H1 (cell line): ENCODE data around the gene ADK. TPM values are rescaled to one million over a fixed set of nuclear protein-coding genes. Genes with fewer than 3 reads are reported as not detected.

Source experiments
- polyA plus RNA-seq, 7 experiments: library from polyadenylated mRNA; depleted of rRNA in 3 of 7; stranded (reverse) in 5 of 7; unstranded in 2 of 7; fragments of >200 nt in 5 of 7; fragments of 200-250 nt in 2 of 7; gene quantifications; 1 replicate in 5 of 7; 2 replicates in 1 of 7; 4 replicates in 1 of 7; pipeline versions ENCODE4 v1.2.1 to v1.2.3, GENCODE V29; 2011 to 2013; ENCODE audit warnings: missing spikeins in 2 of 7, mixed read lengths in 2 of 7
- total RNA-seq: library from RNA; stranded (reverse); fragmentation: NEBNext Ultra II Directional; extraction: Animal tissue kit (Norgen Biotek cat#: 25700); gene quantifications from 2 replicates; pipeline ENCODE4 v1.2.1, GENCODE V29; 2021
- TF ChIP-seq, protein P1 (sequence below): fragments of 300-600 bp; sonication (generic); IDR thresholded peaks from 2 replicates; pipeline ENCODE4 v1.7.1; 2012; ENCODE audit warnings: low read length, moderate library complexity, mild to moderate bottlenecking, inconsistent platforms; ENCODE audit not compliant: insufficient replicate concordance

ADK gene
- total and polyA plus RNA-seq, 2 of the 8 experiments (the other 6 are each of a cell fraction or from before 2014, with no cell fraction given) = 12.3 to 42.4 TPM

GRCh38 chr10:74344306-74344705, 193.3 kb downstream of the ADK start (continued):
- TF ChIP-seq, protein P1, sequence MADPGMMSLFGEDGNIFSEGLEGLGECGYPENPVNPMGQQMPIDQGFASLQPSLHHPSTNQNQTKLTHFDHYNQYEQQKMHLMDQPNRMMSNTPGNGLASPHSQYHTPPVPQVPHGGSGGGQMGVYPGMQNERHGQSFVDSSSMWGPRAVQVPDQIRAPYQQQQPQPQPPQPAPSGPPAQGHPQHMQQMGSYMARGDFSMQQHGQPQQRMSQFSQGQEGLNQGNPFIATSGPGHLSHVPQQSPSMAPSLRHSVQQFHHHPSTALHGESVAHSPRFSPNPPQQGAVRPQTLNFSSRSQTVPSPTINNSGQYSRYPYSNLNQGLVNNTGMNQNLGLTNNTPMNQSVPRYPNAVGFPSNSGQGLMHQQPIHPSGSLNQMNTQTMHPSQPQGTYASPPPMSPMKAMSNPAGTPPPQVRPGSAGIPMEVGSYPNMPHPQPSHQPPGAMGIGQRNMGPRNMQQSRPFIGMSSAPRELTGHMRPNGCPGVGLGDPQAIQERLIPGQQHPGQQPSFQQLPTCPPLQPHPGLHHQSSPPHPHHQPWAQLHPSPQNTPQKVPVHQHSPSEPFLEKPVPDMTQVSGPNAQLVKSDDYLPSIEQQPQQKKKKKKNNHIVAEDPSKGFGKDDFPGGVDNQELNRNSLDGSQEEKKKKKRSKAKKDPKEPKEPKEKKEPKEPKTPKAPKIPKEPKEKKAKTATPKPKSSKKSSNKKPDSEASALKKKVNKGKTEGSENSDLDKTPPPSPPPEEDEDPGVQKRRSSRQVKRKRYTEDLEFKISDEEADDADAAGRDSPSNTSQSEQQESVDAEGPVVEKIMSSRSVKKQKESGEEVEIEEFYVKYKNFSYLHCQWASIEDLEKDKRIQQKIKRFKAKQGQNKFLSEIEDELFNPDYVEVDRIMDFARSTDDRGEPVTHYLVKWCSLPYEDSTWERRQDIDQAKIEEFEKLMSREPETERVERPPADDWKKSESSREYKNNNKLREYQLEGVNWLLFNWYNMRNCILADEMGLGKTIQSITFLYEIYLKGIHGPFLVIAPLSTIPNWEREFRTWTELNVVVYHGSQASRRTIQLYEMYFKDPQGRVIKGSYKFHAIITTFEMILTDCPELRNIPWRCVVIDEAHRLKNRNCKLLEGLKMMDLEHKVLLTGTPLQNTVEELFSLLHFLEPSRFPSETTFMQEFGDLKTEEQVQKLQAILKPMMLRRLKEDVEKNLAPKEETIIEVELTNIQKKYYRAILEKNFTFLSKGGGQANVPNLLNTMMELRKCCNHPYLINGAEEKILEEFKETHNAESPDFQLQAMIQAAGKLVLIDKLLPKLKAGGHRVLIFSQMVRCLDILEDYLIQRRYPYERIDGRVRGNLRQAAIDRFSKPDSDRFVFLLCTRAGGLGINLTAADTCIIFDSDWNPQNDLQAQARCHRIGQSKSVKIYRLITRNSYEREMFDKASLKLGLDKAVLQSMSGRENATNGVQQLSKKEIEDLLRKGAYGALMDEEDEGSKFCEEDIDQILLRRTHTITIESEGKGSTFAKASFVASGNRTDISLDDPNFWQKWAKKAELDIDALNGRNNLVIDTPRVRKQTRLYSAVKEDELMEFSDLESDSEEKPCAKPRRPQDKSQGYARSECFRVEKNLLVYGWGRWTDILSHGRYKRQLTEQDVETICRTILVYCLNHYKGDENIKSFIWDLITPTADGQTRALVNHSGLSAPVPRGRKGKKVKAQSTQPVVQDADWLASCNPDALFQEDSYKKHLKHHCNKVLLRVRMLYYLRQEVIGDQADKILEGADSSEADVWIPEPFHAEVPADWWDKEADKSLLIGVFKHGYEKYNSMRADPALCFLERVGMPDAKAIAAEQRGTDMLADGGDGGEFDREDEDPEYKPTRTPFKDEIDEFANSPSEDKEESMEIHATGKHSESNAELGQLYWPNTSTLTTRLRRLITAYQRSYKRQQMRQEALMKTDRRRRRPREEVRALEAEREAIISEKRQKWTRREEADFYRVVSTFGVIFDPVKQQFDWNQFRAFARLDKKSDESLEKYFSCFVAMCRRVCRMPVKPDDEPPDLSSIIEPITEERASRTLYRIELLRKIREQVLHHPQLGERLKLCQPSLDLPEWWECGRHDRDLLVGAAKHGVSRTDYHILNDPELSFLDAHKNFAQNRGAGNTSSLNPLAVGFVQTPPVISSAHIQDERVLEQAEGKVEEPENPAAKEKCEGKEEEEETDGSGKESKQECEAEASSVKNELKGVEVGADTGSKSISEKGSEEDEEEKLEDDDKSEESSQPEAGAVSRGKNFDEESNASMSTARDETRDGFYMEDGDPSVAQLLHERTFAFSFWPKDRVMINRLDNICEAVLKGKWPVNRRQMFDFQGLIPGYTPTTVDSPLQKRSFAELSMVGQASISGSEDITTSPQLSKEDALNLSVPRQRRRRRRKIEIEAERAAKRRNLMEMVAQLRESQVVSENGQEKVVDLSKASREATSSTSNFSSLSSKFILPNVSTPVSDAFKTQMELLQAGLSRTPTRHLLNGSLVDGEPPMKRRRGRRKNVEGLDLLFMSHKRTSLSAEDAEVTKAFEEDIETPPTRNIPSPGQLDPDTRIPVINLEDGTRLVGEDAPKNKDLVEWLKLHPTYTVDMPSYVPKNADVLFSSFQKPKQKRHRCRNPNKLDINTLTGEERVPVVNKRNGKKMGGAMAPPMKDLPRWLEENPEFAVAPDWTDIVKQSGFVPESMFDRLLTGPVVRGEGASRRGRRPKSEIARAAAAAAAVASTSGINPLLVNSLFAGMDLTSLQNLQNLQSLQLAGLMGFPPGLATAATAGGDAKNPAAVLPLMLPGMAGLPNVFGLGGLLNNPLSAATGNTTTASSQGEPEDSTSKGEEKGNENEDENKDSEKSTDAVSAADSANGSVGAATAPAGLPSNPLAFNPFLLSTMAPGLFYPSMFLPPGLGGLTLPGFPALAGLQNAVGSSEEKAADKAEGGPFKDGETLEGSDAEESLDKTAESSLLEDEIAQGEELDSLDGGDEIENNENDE = no peak
